ENCODE measurements around the gene NAXD.
"Not testable (repeated sequence)": the region's sequence is repeated elsewhere in the genome, so short reads cannot be mapped to it uniquely, and the experiment has no call there.

Gene NAXD
- 20.6 to 28.5 (median 26.5) reads per million in 3 donors for total RNA-seq

GRCh38 chr13:110615322-110616102 is at the start of gene NAXD:
NAXD (plus strand) TSS chr13:110615545; CDS start chr13:110615602, 57 bp downstream.
- peak within 1 kb of the TSS; percentile 72 for H3K4me3 ChIP-seq (ENCODE audit: insufficient read depth, low read depth, low read length, poor library complexity, severe bottlenecking)
- H3K27me3 ChIP-seq (replicated peaks; ENCODE audit: control insufficient read depth, insufficient read depth, low read length, poor library complexity, severe bottlenecking), result no peaks in the 10 kb centered on the region
- peak within 1 kb of the TSS; percentile 52 for H3K27ac ChIP-seq (ENCODE audit: insufficient read depth, low read length, poor library complexity, severe bottlenecking)
- no peaks in the 10 kb centered on the region for H3K36me3 ChIP-seq (ENCODE audit: control insufficient read depth, insufficient read depth, low read length)
- peak; percentile 28 to 53 (median 46) for DNase-seq
- peaks cover 8% of the 10 kb centered on the region for H3K4me1 ChIP-seq (ENCODE audit: control insufficient read depth, insufficient read depth, low read length, poor library complexity, severe bottlenecking)
- no peaks in the 10 kb centered on the region for H3K9me3 ChIP-seq (ENCODE audit: control insufficient read depth, low read length)

GRCh38 chr13:110566171-110566570 is 49.2 kb upstream of the NAXD start:
- H3K4me3 ChIP-seq (ENCODE audit: insufficient read depth, low read depth, low read length, poor library complexity, severe bottlenecking), result no peak overlapping the region
- no peak overlapping the region for H3K27ac ChIP-seq (ENCODE audit: insufficient read depth, low read length, poor library complexity, severe bottlenecking)
- H3K4me1 ChIP-seq (ENCODE audit: control insufficient read depth, insufficient read depth, low read length, poor library complexity, severe bottlenecking), result peaks cover 5% of the 10 kb centered on the region
- DNase-seq, result no peak
- no peaks in the 10 kb centered on the region for H3K36me3 ChIP-seq (ENCODE audit: control insufficient read depth, insufficient read depth, low read length)
- no peaks in the 10 kb centered on the region for H3K9me3 ChIP-seq (ENCODE audit: control insufficient read depth, low read length)
- H3K27me3 ChIP-seq (replicated peaks; ENCODE audit: control insufficient read depth, insufficient read depth, low read length, poor library complexity, severe bottlenecking), result no peaks in the 10 kb centered on the region

GRCh38 chr13:110568612-110569011 is 46.7 kb upstream of the NAXD start:
- Histone ChIP-seq H3K9me3 (ENCODE audit: control insufficient read depth, low read length) (no peaks in the 10 kb centered on the region), H3K27ac (ENCODE audit: insufficient read depth, low read length, poor library complexity, severe bottlenecking) (no peak overlapping the region), H3K27me3 (replicated peaks; ENCODE audit: control insufficient read depth, insufficient read depth, low read length, poor library complexity, severe bottlenecking) (no peaks in the 10 kb centered on the region), H3K4me3 (ENCODE audit: insufficient read depth, low read depth, low read length, poor library complexity, severe bottlenecking) (no peak overlapping the region), H3K4me1 (ENCODE audit: control insufficient read depth, insufficient read depth, low read length, poor library complexity, severe bottlenecking) (no peaks in the 10 kb centered on the region), H3K36me3 (ENCODE audit: control insufficient read depth, insufficient read depth, low read length) (no peaks in the 10 kb centered on the region)
- DNase-seq, result no peak

DNA sequence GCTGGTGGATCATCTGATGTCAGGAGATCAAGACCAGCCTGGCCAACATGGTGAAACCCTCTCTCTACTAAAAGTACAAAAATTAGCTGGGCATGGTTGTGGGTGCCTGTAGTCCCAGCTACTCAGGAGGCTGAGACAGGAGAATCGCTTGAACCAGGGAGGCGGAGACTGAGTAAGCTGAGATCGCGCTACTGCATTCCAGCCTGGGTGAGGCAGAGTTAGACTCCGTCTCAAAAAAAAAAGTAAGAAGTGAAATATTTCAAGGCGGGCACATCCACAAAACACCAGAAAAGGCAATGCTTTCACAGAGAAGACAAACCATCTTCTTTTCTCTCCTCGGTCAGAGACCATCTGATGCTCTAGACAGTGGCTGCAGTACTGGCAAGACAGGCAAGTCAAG is 45.4 kb upstream of the NAXD start:
- H3K9me3 ChIP-seq (ENCODE audit: control insufficient read depth, low read length); H3K4me3 ChIP-seq (ENCODE audit: insufficient read depth, low read depth, low read length, poor library complexity, severe bottlenecking); H3K27me3 ChIP-seq (replicated peaks; ENCODE audit: control insufficient read depth, insufficient read depth, low read length, poor library complexity, severe bottlenecking); H3K4me1 ChIP-seq (ENCODE audit: control insufficient read depth, insufficient read depth, low read length, poor library complexity, severe bottlenecking); DNase-seq; H3K27ac ChIP-seq (ENCODE audit: insufficient read depth, low read length, poor library complexity, severe bottlenecking); H3K36me3 ChIP-seq (ENCODE audit: control insufficient read depth, insufficient read depth, low read length): not testable (repeated sequence)

- no peak for DNase-seq
- Histone ChIP-seq H3K27ac (ENCODE audit: insufficient read depth, low read length, poor library complexity, severe bottlenecking) (no peak overlapping the region), H3K36me3 (ENCODE audit: control insufficient read depth, insufficient read depth, low read length) (no peaks in the 10 kb centered on the region), H3K4me3 (ENCODE audit: insufficient read depth, low read depth, low read length, poor library complexity, severe bottlenecking) (no peak overlapping the region), H3K27me3 (replicated peaks; ENCODE audit: control insufficient read depth, insufficient read depth, low read length, poor library complexity, severe bottlenecking) (peaks cover 6% of the 10 kb centered on the region), H3K4me1 (ENCODE audit: control insufficient read depth, insufficient read depth, low read length, poor library complexity, severe bottlenecking) (no peaks in the 10 kb centered on the region), H3K9me3 (ENCODE audit: control insufficient read depth, low read length) (no peaks in the 10 kb centered on the region)
Measured at GRCh38 chr13:110570886-110571285, 44.5 kb upstream of the NAXD start.

DNA sequence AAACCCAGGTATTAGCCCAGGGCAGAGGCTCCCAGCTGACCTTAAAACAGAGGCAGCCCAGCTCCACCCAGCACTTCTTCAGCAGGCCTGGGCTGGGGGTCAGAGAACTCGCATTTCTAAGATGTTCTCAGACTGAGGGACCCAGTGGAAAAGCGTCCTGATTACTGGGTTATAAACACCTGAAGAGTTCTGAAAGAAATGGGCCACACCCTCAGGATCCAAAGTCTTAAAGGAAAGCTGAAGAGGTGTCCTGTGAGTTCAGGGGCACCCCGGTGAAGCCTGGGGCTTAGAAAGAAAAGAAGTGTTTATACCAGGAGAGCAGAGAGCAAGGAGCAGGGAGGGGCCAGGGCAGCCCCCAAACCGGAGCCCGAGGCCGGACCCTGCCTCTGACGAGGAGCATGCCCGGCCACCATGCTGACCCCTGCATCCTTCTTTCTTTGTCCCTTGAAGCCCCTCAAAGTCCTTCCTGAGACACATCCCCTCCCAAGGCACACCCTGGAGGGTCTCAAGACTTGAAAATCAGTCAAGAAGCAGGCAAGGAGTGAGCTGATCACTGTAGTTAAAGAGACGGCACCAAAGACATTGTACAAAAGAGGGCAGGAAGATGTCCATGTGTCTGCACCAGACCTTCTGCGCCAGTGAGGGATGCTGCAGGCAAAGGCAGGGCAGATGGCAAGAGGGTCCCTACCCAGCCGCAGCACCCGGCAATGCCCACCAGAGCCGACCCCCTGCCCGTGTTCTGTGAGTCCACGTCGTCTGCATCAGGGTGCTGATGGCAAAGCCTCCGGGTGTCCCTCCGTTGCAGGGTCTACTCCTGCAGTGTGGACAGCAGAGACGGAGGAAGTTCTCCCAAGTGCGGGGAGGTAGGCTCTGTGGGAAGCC is 43.2 kb upstream of the NAXD start:
- Histone ChIP-seq H3K36me3 (ENCODE audit: control insufficient read depth, insufficient read depth, low read length) (no peaks in the 10 kb centered on the region), H3K27ac (ENCODE audit: insufficient read depth, low read length, poor library complexity, severe bottlenecking) (no peak overlapping the region), H3K9me3 (ENCODE audit: control insufficient read depth, low read length) (no peaks in the 10 kb centered on the region), H3K27me3 (replicated peaks; ENCODE audit: control insufficient read depth, insufficient read depth, low read length, poor library complexity, severe bottlenecking) (peaks cover 6% of the 10 kb centered on the region), H3K4me3 (ENCODE audit: insufficient read depth, low read depth, low read length, poor library complexity, severe bottlenecking) (no peak overlapping the region), H3K4me1 (ENCODE audit: control insufficient read depth, insufficient read depth, low read length, poor library complexity, severe bottlenecking) (no peaks in the 10 kb centered on the region)
- DNase-seq, result no peak

DNA sequence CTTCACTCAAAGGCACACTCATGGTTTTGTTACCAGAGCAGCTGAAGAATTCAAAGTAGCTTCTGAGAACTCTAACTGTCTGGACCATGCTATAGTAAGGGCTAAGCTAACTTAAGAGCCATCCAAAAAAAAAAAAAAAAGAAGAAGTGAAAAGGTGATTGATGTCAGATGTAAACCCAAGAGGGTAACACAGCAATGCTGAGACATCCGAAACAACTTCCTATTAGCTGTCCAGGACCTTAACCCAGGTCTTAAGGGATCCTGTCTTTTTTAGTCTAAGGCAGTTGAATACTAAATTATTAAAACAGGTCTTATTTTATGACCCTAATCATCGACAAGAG is 42.6 kb upstream of the NAXD start:
- no peaks in the 10 kb centered on the region for H3K4me1 ChIP-seq (ENCODE audit: control insufficient read depth, insufficient read depth, low read length, poor library complexity, severe bottlenecking)
- DNase-seq, result no peak
- no peak overlapping the region for H3K27ac ChIP-seq (ENCODE audit: insufficient read depth, low read length, poor library complexity, severe bottlenecking)
- H3K36me3 ChIP-seq (ENCODE audit: control insufficient read depth, insufficient read depth, low read length), result no peaks in the 10 kb centered on the region
- H3K4me3 ChIP-seq (ENCODE audit: insufficient read depth, low read depth, low read length, poor library complexity, severe bottlenecking), result no peak overlapping the region
- H3K27me3 ChIP-seq (replicated peaks; ENCODE audit: control insufficient read depth, insufficient read depth, low read length, poor library complexity, severe bottlenecking), result peaks cover 6% of the 10 kb centered on the region
- H3K9me3 ChIP-seq (ENCODE audit: control insufficient read depth, low read length), result no peaks in the 10 kb centered on the region

DNA sequence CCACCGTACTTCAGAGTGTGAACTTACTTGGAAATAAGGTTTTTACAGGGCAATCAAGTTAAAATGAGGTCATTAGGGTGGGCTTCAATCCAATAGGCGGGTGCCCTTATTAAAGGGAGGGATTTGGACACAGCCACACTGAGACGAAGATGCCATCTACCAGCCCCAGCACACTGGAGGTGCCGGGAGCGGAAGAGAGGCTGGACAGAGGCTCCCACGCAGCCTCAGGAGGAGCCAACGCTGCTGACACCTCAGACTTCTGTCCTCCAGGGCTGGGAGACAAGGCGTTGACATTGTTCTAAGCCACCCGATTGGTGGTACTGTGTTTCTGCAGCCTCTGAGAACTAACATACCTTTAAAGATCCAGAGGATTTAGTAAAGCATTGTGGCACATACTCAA is 41.2 kb upstream of the NAXD start:
- Histone ChIP-seq H3K9me3 (ENCODE audit: control insufficient read depth, low read length) (no peaks in the 10 kb centered on the region), H3K4me3 (ENCODE audit: insufficient read depth, low read depth, low read length, poor library complexity, severe bottlenecking) (no peak overlapping the region), H3K27me3 (replicated peaks; ENCODE audit: control insufficient read depth, insufficient read depth, low read length, poor library complexity, severe bottlenecking) (peaks cover 6% of the 10 kb centered on the region), H3K4me1 (ENCODE audit: control insufficient read depth, insufficient read depth, low read length, poor library complexity, severe bottlenecking) (no peaks in the 10 kb centered on the region), H3K36me3 (ENCODE audit: control insufficient read depth, insufficient read depth, low read length) (no peaks in the 10 kb centered on the region), H3K27ac (ENCODE audit: insufficient read depth, low read length, poor library complexity, severe bottlenecking) (no peak overlapping the region)
- no peak for DNase-seq

DNA sequence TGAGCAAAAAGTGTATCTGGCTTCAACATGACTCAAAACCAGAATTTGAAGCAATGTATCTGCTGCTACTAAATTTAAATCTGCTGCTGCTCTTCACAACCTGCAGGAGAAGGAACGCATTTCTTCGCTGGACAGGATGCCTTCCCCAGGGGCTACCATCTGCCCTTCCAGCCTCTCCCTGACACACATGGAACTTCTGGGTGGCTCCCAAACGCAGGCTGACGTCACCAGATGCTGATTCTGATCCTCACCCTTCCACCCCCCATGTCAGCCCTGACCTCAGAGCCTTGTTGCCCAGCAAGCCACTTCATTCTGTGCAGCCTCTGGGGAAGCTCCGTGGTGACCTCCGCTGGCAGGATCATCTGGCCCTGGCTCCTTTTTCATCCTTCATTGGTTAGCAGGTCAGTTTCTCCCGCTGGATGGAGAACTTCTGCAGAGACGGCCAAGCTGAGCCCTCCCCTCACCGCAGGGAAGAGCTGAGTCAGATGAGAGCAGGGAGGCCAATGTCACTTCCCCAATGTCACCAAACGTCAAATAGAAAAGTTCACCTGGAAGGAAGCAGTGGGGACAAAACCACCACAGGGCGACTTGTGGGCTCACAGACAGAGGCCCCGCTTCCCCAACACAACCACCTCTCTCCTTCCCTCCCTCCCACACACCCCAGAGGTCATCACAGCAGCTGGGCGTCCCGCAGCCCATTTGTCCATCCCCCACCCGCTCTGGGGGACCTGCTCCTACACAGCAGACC is 39.8 kb upstream of the NAXD start:
- Histone ChIP-seq H3K4me1 (ENCODE audit: control insufficient read depth, insufficient read depth, low read length, poor library complexity, severe bottlenecking) (no peaks in the 10 kb centered on the region), H3K36me3 (ENCODE audit: control insufficient read depth, insufficient read depth, low read length) (no peaks in the 10 kb centered on the region), H3K9me3 (ENCODE audit: control insufficient read depth, low read length) (no peaks in the 10 kb centered on the region), H3K4me3 (ENCODE audit: insufficient read depth, low read depth, low read length, poor library complexity, severe bottlenecking) (no peak overlapping the region), H3K27ac (ENCODE audit: insufficient read depth, low read length, poor library complexity, severe bottlenecking) (no peak overlapping the region), H3K27me3 (replicated peaks; ENCODE audit: control insufficient read depth, insufficient read depth, low read length, poor library complexity, severe bottlenecking) (peaks cover 6% of the 10 kb centered on the region)
- no peak for DNase-seq

DNA sequence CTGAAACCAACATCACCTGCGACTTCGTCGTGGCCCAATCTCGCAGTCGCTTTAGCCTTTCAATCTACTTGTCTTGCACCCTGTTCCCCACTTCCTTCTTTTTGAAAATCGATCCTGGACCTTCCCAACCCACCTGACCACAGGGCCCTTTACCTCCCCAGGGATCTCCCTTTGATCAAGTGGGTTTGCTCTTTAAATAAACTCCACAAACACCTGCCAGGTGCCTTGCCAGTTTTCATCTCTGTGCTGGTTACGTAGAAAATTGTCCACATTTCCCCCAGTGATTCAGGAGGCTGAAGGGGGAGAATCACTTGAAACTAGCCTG is 39.3 kb upstream of the NAXD start:
- Histone ChIP-seq H3K9me3 (ENCODE audit: control insufficient read depth, low read length) (no peaks in the 10 kb centered on the region), H3K4me3 (ENCODE audit: insufficient read depth, low read depth, low read length, poor library complexity, severe bottlenecking) (no peak overlapping the region), H3K36me3 (ENCODE audit: control insufficient read depth, insufficient read depth, low read length) (no peaks in the 10 kb centered on the region), H3K4me1 (ENCODE audit: control insufficient read depth, insufficient read depth, low read length, poor library complexity, severe bottlenecking) (no peaks in the 10 kb centered on the region), H3K27me3 (replicated peaks; ENCODE audit: control insufficient read depth, insufficient read depth, low read length, poor library complexity, severe bottlenecking) (peaks cover 6% of the 10 kb centered on the region), H3K27ac (ENCODE audit: insufficient read depth, low read length, poor library complexity, severe bottlenecking) (no peak overlapping the region)
- DNase-seq, result no peak

All from effector memory CD4-positive, alpha-beta T cell (primary cell).